Measurements from ENCODE around the gene NAA80.
"Not testable (repeated sequence)": the region's sequence is repeated elsewhere in the genome, so short reads cannot be mapped to it uniquely, and the experiment has no call there.

Gene NAA80

DNA sequence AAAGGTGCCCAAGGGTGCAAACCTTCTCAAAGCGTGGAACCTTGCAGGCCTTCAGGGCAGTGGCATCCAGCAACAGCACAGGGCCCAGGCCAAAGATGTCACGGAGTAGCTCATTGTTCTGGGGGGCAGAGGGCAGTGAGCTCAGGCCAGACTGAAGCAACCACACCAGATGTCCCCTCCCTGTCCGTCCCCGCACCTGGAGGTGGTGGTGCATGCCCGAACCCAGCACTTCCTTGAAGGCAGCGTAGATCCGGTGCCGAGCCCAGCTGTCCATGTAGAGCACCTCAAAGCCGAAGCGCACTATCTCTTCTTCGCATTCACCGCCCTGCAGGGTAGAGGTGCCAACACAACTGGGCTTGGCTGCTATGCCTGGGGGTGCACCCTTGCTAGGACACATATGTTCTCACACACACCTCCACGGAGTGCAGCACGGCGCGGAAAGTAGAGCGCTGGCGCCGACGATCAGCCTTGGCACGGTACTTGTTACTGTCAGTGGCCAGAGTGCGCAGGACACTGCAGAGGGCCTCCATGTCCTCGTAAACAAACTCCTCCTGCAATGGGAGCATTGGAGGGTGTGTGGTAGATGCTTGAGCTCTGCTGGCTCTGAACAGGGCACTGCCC is 10.7 kb downstream of the NAA80 start:
- no peak for TF ChIP-seq LEF1 (IDR thresholded peaks at IDR 0.05; ENCODE audit: borderline replicate concordance)
- ChIA-PET POLR2A (interaction anchor here (1.0 to 1.6 kb wide), 4 partner anchors 9 to 49 kb away, joined by 3 to 4 read pairs (median 3); partner anchors contain the start of gene LSMEM2), CTCF (no interaction called here)
- no peak for DNase-seq (ENCODE audit: extremely low spot score)

DNA sequence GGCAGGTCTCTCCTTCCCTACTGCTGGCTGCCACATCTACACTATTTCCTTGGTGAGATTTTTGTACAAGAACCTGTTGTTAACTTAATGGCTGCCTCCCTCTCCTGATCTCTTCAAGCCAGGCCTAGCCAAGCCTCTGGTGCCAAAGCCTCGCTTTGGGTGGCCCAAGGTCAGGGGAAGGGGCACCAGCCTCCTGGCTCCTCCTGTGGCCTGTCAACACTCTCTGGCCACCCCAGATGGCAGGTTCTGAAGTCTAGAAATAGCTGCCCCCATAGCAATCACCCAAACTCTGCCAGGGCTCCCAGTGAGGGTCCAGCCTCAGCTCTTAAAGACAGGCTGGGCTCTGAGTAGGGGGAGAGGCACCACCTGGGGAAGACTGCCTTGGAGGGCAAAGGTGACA is 11.9 kb downstream of the NAA80 start:
- CTCF ChIA-PET: no interaction called here
- no peak for DNase-seq (ENCODE audit: extremely low spot score)
- TF ChIP-seq BHLHE40 (IDR thresholded peaks at IDR 0.05; ENCODE audit: borderline replicate concordance): no peak
- no peak for TF ChIP-seq FOXA1 (IDR thresholded peaks at IDR 0.05)
- TF ChIP-seq SP1 (IDR thresholded peaks at IDR 0.05): no peak
- no peak for TF ChIP-seq FOXK2 (IDR thresholded peaks at IDR 0.05)
- no peak for TF ChIP-seq FOXM1 (IDR thresholded peaks at IDR 0.05; ENCODE audit: borderline replicate concordance)
- TF ChIP-seq NFRKB (IDR thresholded peaks at IDR 0.05): no peak
- TF ChIP-seq, protein P1, sequence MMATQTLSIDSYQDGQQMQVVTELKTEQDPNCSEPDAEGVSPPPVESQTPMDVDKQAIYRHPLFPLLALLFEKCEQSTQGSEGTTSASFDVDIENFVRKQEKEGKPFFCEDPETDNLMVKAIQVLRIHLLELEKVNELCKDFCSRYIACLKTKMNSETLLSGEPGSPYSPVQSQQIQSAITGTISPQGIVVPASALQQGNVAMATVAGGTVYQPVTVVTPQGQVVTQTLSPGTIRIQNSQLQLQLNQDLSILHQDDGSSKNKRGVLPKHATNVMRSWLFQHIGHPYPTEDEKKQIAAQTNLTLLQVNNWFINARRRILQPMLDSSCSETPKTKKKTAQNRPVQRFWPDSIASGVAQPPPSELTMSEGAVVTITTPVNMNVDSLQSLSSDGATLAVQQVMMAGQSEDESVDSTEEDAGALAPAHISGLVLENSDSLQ (IDR thresholded peaks at IDR 0.05): no peak
- TF ChIP-seq TARDBP (IDR thresholded peaks at IDR 0.05): no peak
- TF ChIP-seq L3MBTL2 (conservative IDR thresholded peaks at IDR 0.05): no peak
- POLR2A ChIA-PET: interaction anchor here (1.0 kb wide), 1 partner anchor 50 kb away, joined by 3 read pairs; no protein-coding TSS in a partner anchor

DNA sequence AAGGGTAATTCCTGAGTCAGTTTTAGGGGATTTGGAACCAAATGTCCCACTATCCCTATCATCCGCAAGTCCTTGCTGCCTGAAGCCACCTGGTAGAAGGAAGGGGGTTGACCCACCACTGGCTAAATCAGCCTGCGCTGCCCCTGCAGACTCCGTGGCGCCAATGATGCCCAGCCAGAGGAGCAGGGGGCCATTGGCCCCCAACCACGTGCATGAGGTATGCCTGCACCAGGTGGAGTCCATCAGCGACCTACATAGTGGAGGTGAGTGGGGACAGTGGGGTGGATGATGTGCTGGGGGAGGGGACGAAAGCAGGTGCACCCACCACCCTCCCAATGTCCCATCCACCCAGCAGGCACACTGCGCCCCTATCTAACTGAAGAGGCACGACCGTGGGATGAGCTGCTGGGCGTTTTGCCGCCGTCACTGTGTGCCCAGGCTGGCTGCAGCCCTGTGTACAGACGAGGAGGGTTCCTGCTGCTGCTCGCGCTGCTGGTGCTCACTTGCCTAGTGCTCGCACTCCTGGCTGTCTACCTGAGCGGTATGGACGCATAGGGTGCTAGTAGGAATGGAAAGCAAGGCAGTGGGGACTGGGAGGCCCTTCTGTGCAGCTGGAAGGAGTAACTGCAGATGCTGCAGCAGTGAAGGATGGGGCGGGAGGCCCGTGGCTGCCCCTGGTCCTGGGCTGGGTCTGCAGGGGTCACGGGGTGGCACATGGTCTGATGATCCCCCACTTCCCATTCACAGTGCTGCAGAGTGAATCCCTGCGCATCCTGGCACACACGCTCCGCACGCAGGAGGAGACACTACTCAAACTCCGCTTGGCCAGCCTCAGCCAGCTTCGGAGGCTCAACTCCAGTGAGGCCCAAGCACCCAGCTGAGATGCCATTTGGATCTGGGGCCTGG is 12.6 kb downstream of the NAA80 start:
- TF ChIP-seq BHLHE40 (IDR thresholded peaks at IDR 0.05; ENCODE audit: borderline replicate concordance): no peak
- TF ChIP-seq TARDBP (IDR thresholded peaks at IDR 0.05): no peak
- TF ChIP-seq ZNF384 (IDR thresholded peaks at IDR 0.05): no peak
- no peak for TF ChIP-seq ELF4 (IDR thresholded peaks at IDR 0.05)
- no peak for TF ChIP-seq NFRKB (IDR thresholded peaks at IDR 0.05)
- no peak for TF ChIP-seq LEF1 (IDR thresholded peaks at IDR 0.05; ENCODE audit: borderline replicate concordance)
- no peak for TF ChIP-seq SUZ12 (IDR thresholded peaks at IDR 0.05)
- TF ChIP-seq HDGF (IDR thresholded peaks at IDR 0.05; ENCODE audit: borderline replicate concordance): no peak
- TF ChIP-seq FOXM1 (IDR thresholded peaks at IDR 0.05; ENCODE audit: borderline replicate concordance): no peak
- no peak for TF ChIP-seq ARNT (IDR thresholded peaks at IDR 0.05)
- TF ChIP-seq L3MBTL2 (conservative IDR thresholded peaks at IDR 0.05): no peak
- TF ChIP-seq, protein P1 (IDR thresholded peaks at IDR 0.05): no peak
- no peak for DNase-seq (ENCODE audit: extremely low spot score)
- POLR2A ChIA-PET: interaction anchor here (0.5 kb wide), 1 partner anchor 51 kb away, joined by 3 read pairs; no protein-coding TSS in a partner anchor
- CTCF ChIA-PET: no interaction called here

DNA sequence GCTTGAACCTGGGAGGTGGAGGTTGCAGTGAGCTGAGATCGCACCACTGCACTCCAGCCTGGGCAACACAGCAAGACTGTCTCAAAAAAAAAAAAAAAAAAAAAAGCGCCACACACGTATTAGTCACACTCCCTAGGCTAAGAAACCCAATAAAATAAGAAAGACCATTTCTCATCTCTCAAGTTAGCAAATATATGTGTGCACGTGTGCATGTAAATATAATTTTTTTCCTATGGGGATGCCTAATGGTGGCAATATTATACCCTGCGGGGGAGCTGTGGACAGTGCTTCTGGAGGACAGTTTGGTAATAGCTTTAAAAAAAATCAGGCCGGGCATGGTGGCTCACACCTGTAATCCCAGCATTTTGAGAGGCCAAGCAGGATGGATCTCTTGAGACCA is 15.1 kb downstream of the NAA80 start:
- DNase-seq (ENCODE audit: extremely low spot score); CTCF ChIA-PET: not testable (repeated sequence)
- POLR2A ChIA-PET: interaction anchor here (1.3 to 5.6 kb wide), 4 partner anchors 8 to 53 kb away, joined by 3 to 28 read pairs (median 4); partner anchors contain the start of genes HYAL3, IFRD2 and NAA80

DNA sequence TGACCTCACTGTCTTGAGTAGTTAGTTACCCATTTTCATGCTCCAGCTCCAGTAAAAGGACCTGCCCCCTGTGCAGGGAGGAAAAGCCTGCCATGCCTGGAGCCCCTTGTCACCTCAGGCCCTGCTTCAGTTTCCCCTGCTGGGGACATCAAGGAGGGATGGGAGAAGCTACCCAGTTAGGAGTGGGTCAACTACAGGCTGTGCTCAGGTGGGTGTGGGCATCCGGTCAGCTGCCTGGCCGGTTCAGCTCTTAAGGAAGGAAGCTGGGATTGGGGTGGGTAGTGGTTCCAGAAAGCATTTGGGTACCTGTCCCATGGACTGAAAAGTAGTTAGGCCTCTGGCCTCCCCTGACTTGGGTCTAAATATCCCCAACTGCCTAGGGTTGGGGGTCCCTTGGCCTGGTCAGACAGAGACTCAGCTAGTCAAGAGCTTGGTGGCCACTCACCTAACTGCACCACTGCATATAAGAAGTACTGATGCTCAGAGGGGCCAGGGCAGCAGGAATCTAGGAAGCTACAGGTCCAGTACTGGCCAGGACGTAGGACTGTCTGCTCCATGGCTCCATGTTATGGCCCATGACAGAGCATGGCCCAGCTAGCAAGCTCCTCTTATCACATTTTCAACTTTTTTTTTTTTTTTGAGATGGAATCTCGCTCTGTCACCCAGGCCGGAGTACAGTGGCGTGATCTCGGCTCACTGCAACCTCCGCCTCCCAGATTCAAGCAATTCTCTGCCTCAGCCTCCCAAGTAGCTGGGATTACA is 19.8 kb downstream of the NAA80 start:
- DNase-seq (ENCODE audit: extremely low spot score): no peak
- CTCF ChIA-PET: no interaction called here
- POLR2A ChIA-PET: interaction anchor here (0.9 to 5.6 kb wide), 4 partner anchors 10 to 49 kb away, joined by 3 to 28 read pairs (median 4); partner anchors contain the start of genes IFRD2 and TUSC2
- TF ChIP-seq ZNF384 (IDR thresholded peaks at IDR 0.05) (no peak), FOXM1 (IDR thresholded peaks at IDR 0.05; ENCODE audit: borderline replicate concordance) (no peak), SUZ12 (IDR thresholded peaks at IDR 0.05) (no peak), HDGF (IDR thresholded peaks at IDR 0.05; ENCODE audit: borderline replicate concordance) (no peak), NFRKB (IDR thresholded peaks at IDR 0.05) (no peak), L3MBTL2 (conservative IDR thresholded peaks at IDR 0.05) (no peak), FOXA1 (IDR thresholded peaks at IDR 0.05) (no peak), CTBP1 (IDR thresholded peaks at IDR 0.05; ENCODE audit: borderline replicate concordance) (no peak), ELF4 (IDR thresholded peaks at IDR 0.05) (no peak)

DNA sequence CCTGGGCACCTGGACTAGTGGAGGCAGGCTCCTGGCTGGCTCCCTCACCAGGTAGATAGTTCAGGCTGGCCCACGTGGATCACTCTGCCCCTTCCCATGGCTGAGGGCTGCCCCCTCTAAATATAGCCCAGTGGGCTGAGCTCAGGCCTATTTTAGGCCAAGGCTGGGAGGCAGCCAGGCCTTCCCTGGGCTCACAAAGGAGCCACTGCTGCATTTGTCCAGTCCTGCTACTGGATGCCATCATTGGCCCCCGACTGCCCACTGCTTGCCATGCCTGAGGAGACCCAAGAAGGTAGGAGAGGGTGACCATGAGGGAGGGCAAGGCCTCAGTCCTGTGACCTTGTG is 20.4 kb downstream of the NAA80 start, which contains the start of gene LSMEM2:
TSS of gene LSMEM2 (plus strand) at position 208 of the 345 bp plus-strand sequence. CDS start at position 235, 27 bp downstream.
- ChIA-PET POLR2A (interaction anchor here (1.2 to 1.4 kb wide), 2 partner anchors 11 to 19 kb away, joined by 3 to 4 read pairs; no protein-coding TSS in a partner anchor), CTCF (interaction anchor here (0.9 to 1.0 kb wide), 2 partner anchors 45 to 52 kb away, joined by 3 to 4 read pairs; no protein-coding TSS in a partner anchor)
- TF ChIP-seq SUZ12 (IDR thresholded peaks at IDR 0.05) (no peak), BHLHE40 (IDR thresholded peaks at IDR 0.05; ENCODE audit: borderline replicate concordance) (no peak), NFRKB (IDR thresholded peaks at IDR 0.05) (no peak), FOXK2 (IDR thresholded peaks at IDR 0.05) (no peak)
- no peak for DNase-seq (ENCODE audit: extremely low spot score)
